Endothelial cell of umbilical vein (primary cell): ENCODE measurements around the gene RPP25. TPM values are rescaled to one million over a fixed set of nuclear protein-coding genes. Genes with fewer than 3 reads are reported as not detected.
A peak's percentile ranks its signal among the peaks of the same experiment; 100 is the strongest.

Source experiments
- Bru-seq: library from RNA; stranded (reverse); fragments of 400-500 nt; gene quantifications from one replicate; lab custom pipeline; 2021; lab: Mats Ljungman, UMichigan
- BruChase-seq, 2 experiments: library from RNA; stranded (reverse); fragments of 400-500 nt; gene quantifications; one replicate each; lab custom pipeline; 2021; lab: Mats Ljungman, UMichigan
- BruUV-seq: library from RNA; stranded (reverse); fragments of 400-500 nt; replicated peaks from 2 replicates; lab custom pipeline; 2021; lab: Mats Ljungman, UMichigan
- CTCF ChIA-PET: fragments of 300-600, 350-600 bp; sonication (Branson Sonifier 250); formaldehyde crosslinking; loops from one replicate; lab custom pipeline; 2021; ENCODE audit warnings: antibody characterized with exemption, inconsistent platforms; lab: Charles Lee
- POLR2A ChIA-PET: fragments of 300-600, 350-600 bp; sonication (Branson Sonifier 250); formaldehyde crosslinking; loops from one replicate; lab custom pipeline; 2021; ENCODE audit warnings: antibody characterized with exemption, inconsistent platforms; lab: Charles Lee
- DNase-seq: peaks from one replicate; pipeline ENCODE4 v3.0.0-alpha.2; 2011; ENCODE audit warnings: low read depth, low spot score
- FAIRE-seq: peaks from 2 replicates; lab custom pipeline; 2011; peaks lifted over from hg19 to GRCh38; lab: Jason Lieb, UNC
- H2AFZ ChIP-seq: 2 replicates; pipeline ENCODE4 v1.6.0; 2012; ENCODE audit warnings: low read depth, low read length, control low read depth, inconsistent platforms
- H3K27ac ChIP-seq: 2 replicates; pipeline ENCODE4 v1.5.1; 2011; ENCODE audit warnings: low read depth, mild to moderate bottlenecking, control low read depth, low read length, moderate library complexity; ENCODE audit not compliant: insufficient read depth
- H3K27me3 ChIP-seq, 2 experiments: 2 replicates each; pipeline versions ENCODE4 v1.6.0 to v1.6.1; 2011; ENCODE audit warnings: low read length in 2 of 2, mixed read lengths in 1 of 2; ENCODE audit not compliant: control insufficient read depth in 2 of 2, insufficient read depth in 2 of 2
- H3K36me3 ChIP-seq, 2 experiments: 2 replicates in 1 of 2; 3 replicates in 1 of 2; pipeline ENCODE4 v1.5.1; 2011; ENCODE audit warnings: low read length in 2 of 2, mild to moderate bottlenecking in 1 of 2, moderate library complexity in 1 of 2; ENCODE audit not compliant: control insufficient read depth in 2 of 2, insufficient read depth in 2 of 2; ENCODE audit errors: extremely low read depth in 1 of 2
- H3K4me1 ChIP-seq: 3 replicates; pipeline ENCODE4 v1.5.1; 2011; ENCODE audit warnings: mild to moderate bottlenecking, low read length; ENCODE audit not compliant: control insufficient read depth, insufficient read depth; ENCODE audit errors: extremely low read depth
- H3K4me2 ChIP-seq: 2 replicates; pipeline ENCODE4 v1.6.1; 2011; ENCODE audit warnings: low read length, control low read depth, mixed read lengths; ENCODE audit not compliant: insufficient read depth
- H3K4me3 ChIP-seq, 3 experiments: fragments of 200-600 bp in 1 of 3; sonication (generic), shearing (Covaris generic) in 1 of 3; replicated peaks in 1 of 3; 2 replicates each; pipeline ENCODE4 v1.5.1; 2011 to 2016; ENCODE audit warnings: control low read depth in 3 of 3, low read length in 3 of 3, mild to moderate bottlenecking in 2 of 3, inconsistent platforms in 1 of 3, low read depth in 1 of 3, moderate library complexity in 1 of 3; ENCODE audit not compliant: insufficient read depth in 1 of 3
- H3K79me2 ChIP-seq: 2 replicates; pipeline ENCODE4 v1.6.0; 2012; ENCODE audit warnings: low read length, inconsistent platforms; ENCODE audit not compliant: control insufficient read depth, insufficient read depth
- H3K9ac ChIP-seq: replicated peaks from 2 replicates; pipeline ENCODE3; 2011; ENCODE audit warnings: low read length, control low read depth; ENCODE audit not compliant: insufficient read depth; ENCODE audit errors: extremely low read depth
- H3K9me1 ChIP-seq: replicated peaks from 3 replicates; pipeline ENCODE4 v1.6.0; 2011; ENCODE audit warnings: mild to moderate bottlenecking, low read length; ENCODE audit not compliant: control insufficient read depth, insufficient read depth; ENCODE audit errors: extremely low read depth
- H3K9me3 ChIP-seq: replicated peaks from 2 replicates; pipeline ENCODE4 v1.5.1; 2012; ENCODE audit warnings: low read length, inconsistent platforms; ENCODE audit not compliant: control insufficient read depth, insufficient read depth
- H4K20me1 ChIP-seq: replicated peaks from 2 replicates; pipeline ENCODE3; 2011; ENCODE audit warnings: mild to moderate bottlenecking, low read length; ENCODE audit not compliant: control insufficient read depth, insufficient read depth; ENCODE audit errors: extremely low read depth
- EZH2 ChIP-seq: IDR thresholded peaks from 2 replicates; pipeline ENCODE4 v1.6.1; 2012; ENCODE audit warnings: borderline replicate concordance, low read depth, mild to moderate bottlenecking, moderate library complexity, low read length, inconsistent platforms; ENCODE audit not compliant: severe bottlenecking
- GATA2 ChIP-seq: IDR thresholded peaks from 2 replicates; pipeline ENCODE4 v1.7.0; 2011; ENCODE audit warnings: low read depth, mild to moderate bottlenecking, moderate library complexity, mixed read lengths, low read length; ENCODE audit not compliant: insufficient read length, insufficient read depth
- POLR2A ChIP-seq: IDR thresholded peaks from 2 replicates; pipeline ENCODE4 v1.6.1; 2012; ENCODE audit warnings: low read depth, mild to moderate bottlenecking, control low read depth, low read length
- POLR2AphosphoS5 ChIP-seq: IDR thresholded peaks from 2 replicates; pipeline ENCODE4 v1.6.1; 2012; ENCODE audit warnings: low read depth, mild to moderate bottlenecking, control low read depth, low read length, moderate library complexity; ENCODE audit not compliant: insufficient read depth
- dilution Hi-C: fragments of 300-500 bp; cut with MboI; formaldehyde crosslinking; loops from one replicate; pipeline ENCODE4 v1.15.0; 2019; ENCODE audit warnings: low sequenced_read_pairs; ENCODE audit not compliant: extremely low pct_ligation_motif_present
- intact Hi-C: fragments of 100-400 bp; cut with micrococcal nuclease; formaldehyde crosslinking; loops from one replicate; pipeline ENCODE4 v1.10.0; 2022
- long read RNA-seq: library from polyadenylated mRNA; stranded (forward); transcript quantifications from one replicate; pipeline ENCODE4 v2.0.0, GENCODE V29; 2021
- polyA minus RNA-seq, 3 experiments: library from RNA; depleted of rRNA, polyadenylated mRNA; stranded (reverse); fragments of >200 nt; gene quantifications; 1 replicate in 1 of 3; 2 replicates in 2 of 3; pipeline ENCODE4 v1.2.3, GENCODE V29; 2011
- polyA plus RNA-seq, 4 experiments: library from polyadenylated mRNA; depleted of rRNA in 3 of 4; stranded (reverse) in 3 of 4; unstranded in 1 of 4; fragments of >200 nt; gene quantifications; 2 replicates each; pipeline versions ENCODE4 v1.2.1 to v1.2.3, GENCODE V29; 2011 to 2012; ENCODE audit warnings: missing spikeins in 1 of 4
- total RNA-seq: library from RNA; stranded (reverse); gene quantifications from 2 replicates; pipeline ENCODE4 v1.2.3, GENCODE V29; 2021

Gene RPP25, protein sequence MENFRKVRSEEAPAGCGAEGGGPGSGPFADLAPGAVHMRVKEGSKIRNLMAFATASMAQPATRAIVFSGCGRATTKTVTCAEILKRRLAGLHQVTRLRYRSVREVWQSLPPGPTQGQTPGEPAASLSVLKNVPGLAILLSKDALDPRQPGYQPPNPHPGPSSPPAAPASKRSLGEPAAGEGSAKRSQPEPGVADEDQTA
- total RNA-seq (13.7 and 13.8 TPM in 2 replicates), polyA plus RNA-seq (10.1 and 13.1 TPM in 2 replicates), polyA minus RNA-seq (4.2 and 5.3 TPM in 2 replicates), Bru-seq, nascent RNA (percentile 55 among the genes with signal in this experiment), BruChase-seq, experiment 1, labeled RNA remaining after a 6-hour chase (percentile 59 among the genes with signal in this experiment), BruChase-seq, experiment 2, labeled RNA remaining after a 2-hour chase (percentile 72 among the genes with signal in this experiment)
- 7.0 and 7.8 TPM in 2 replicates for polyA plus RNA-seq (2011; cell fraction: cytosol; rRNA removed)
- polyA plus RNA-seq (2011; cell fraction: nucleus; rRNA removed) = 3.2 and 3.3 TPM in 2 replicates
- polyA plus RNA-seq (2012) = 10.1 and 12.0 TPM in 2 replicates
- 30.5 TPM for polyA minus RNA-seq (2011; cell fraction: cytosol; rRNA and poly(A)+ RNA removed)
- 2.4 and 2.7 TPM in 2 replicates for polyA minus RNA-seq (2011; cell fraction: nucleus; rRNA and poly(A)+ RNA removed)
- long read RNA-seq, transcript RPP25-201 (1 exons, 3,049 nt) = major isoform, 118 of 118 reads
- long read RNA-seq, partial matches to known transcripts = 0 of 118 reads
- long read RNA-seq, other reads (novel, unspliced or antisense) = 0 of 118 reads

DNA sequence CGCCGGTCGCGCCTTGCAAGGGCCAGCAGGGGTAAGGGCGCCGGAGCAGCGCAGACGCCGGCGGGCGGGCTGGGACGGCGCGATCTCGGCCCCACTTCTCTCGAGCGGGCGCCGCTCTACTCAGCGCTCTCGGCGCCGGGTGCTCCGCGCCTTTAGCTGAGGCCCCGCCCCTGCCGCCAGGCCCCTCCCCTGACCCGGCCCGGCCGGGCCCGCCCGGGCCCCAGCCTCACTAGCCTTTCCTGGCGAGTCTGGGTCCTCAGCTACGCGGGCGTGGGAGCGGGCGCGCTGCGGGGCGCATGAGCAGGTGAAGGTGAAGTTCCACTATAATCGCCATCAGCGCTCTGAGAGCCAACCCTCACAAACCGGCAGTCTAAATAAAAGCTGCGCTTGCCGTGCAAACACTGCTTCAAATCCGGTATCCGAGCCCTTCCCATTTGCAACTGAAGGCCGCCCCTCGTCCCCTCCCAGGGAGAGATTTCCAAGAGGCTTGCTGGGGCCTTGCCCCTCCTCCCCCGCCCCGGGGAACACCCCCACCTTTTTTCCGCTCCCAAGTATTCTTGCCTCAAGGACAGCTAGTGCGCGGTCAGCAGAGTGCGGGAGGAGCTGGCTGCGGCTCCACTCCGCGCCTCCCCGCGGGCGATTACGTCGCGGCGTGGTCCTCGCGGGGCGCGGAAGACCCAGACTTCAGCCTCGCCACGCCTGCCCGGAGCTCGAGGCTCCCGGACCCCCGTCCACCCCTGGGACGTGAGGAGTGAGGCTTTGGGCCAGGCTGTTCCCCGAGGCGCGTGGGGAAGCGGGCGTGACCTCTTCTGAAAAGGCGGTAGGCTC lies at the start of gene RPP25:
Gene RPP25, minus strand, starts transcription at position 125 of the 828 bp plus-strand sequence. CDS start 189 bp downstream, outside the sequence.
- peaks cover 15% of the 10 kb centered on the region for H3K79me2 ChIP-seq
- H3K9me3 ChIP-seq = no peaks in the 10 kb centered on the region
- H3K36me3 ChIP-seq = no peaks in the 10 kb centered on the region
- H3K4me2 ChIP-seq = peak within 1 kb of the TSS; percentile 89
- peaks cover 58% of the 10 kb centered on the region for H3K4me1 ChIP-seq
- ChIA-PET POLR2A (interaction anchor here (0.5 to 0.7 kb wide), 5 partner anchors 10 to 143 kb away, joined by 3 to 7 read pairs (median 4); no protein-coding TSS in a partner anchor), CTCF (interaction anchor here (0.5 to 3.8 kb wide), 16 partner anchors 9 to 351 kb away, joined by 3 to 20 read pairs (median 5); partner anchors contain the start of genes COX5A, CSK, PPCDC and SCAMP5)
- H3K4me3 ChIP-seq = peak within 1 kb of the TSS; percentile 44 to 56 (median 53)
- peak within 1 kb of the TSS; percentile 93 for H2AFZ ChIP-seq
- no TSS peak for BruUV-seq
- no peaks in the 10 kb centered on the region for H3K9me1 ChIP-seq
- DNase-seq (peak; percentile 76), FAIRE-seq (no peak)
- peaks cover 0 to 3% of the 10 kb centered on the region in 2 experiments for H3K27me3 ChIP-seq
- dilution Hi-C loops = no loop called here
- no peak for TF ChIP-seq EZH2
- peak; percentile 82 for TF ChIP-seq POLR2AphosphoS5
- TF ChIP-seq POLR2A = peak; percentile 80
- no peak for TF ChIP-seq GATA2
- intact Hi-C loops = loop anchor here (1.0 to 2.0 kb wide), 4 partner anchors 18 to 247 kb away; partner anchors contain the start of gene COX5A
- H3K27ac ChIP-seq = peak within 1 kb of the TSS; percentile 46
- H4K20me1 ChIP-seq = no peaks in the 10 kb centered on the region
- peak within 1 kb of the TSS; percentile 64 for H3K9ac ChIP-seq
